Mucosa of gallbladder (tissue), 1 donor: ENCODE measurements around the gene NPIPA2. TPM values are rescaled to one million over a fixed set of nuclear protein-coding genes. Genes with fewer than 3 reads are reported as not detected.

ENCODE experiments used
- total RNA-seq: library from RNA; stranded (reverse); gene quantifications from one replicate; pipeline ENCODE4 v1.2.1, GENCODE V29; 2021
- donor health status: DM: no; HTN: no; CAD: no.

The NPIPA2 gene
- total RNA-seq, 1 donor from 2014 or later = 6.7 TPM

Other genes starting within 250 kb of the NPIPA2 start
- gene PARN, start 112.3 kb upstream of the NPIPA2 start, total RNA-seq = 33.5 TPM
- 62.4 TPM for gene BFAR, start 109.6 kb upstream of the NPIPA2 start, total RNA-seq
- 7.0 TPM for gene PLA2G10, start 48.2 kb upstream of the NPIPA2 start, total RNA-seq
- 2.3 TPM for gene NPIPA3, start 39.1 kb upstream of the NPIPA2 start, total RNA-seq
- 83.7 TPM for gene NOMO1, start 91.2 kb downstream of the NPIPA2 start, total RNA-seq
- 114 TPM for gene NPIPA1, start 194.9 kb downstream of the NPIPA2 start, total RNA-seq
- 189 TPM for gene PDXDC1, start 232.5 kb downstream of the NPIPA2 start, total RNA-seq